ENCODE measurements around the gene UHRF2. TPM values are rescaled to one million over a fixed set of nuclear protein-coding genes. Genes with fewer than 3 reads are reported as not detected.
A peak's percentile ranks its signal among the peaks of the same experiment; 100 is the strongest.

UHRF2 gene
- total and polyA plus RNA-seq, 2 of the 4 experiments (the other 2 are of a cell fraction), result 27.6 to 37.3 TPM

- DNase-seq (peak; percentile 50), ATAC-seq (ENCODE audit: low read depth) (peak; percentile 39)
- POLR2A ChIA-PET (ENCODE audit: unreplicated experiment), result interaction anchor here (0.6 kb wide), 2 partner anchors 8 to 65 kb away, joined by 3 to 6 read pairs; no protein-coding TSS in a partner anchor
- Histone ChIP-seq H3K56ac (ENCODE audit: extremely low read depth, insufficient read depth, low read length) (peak overlapping the region; percentile 68), H3K14ac (replicated peaks; ENCODE audit: low read depth, low read length) (peak overlapping the region; percentile 99), H4K91ac (ENCODE audit: insufficient read depth, low read depth, low read length) (peak overlapping the region; percentile 46; the same call in 1 of the 2 replicates), H3K4ac (ENCODE audit: low read depth, low read length) (peak overlapping the region; percentile 63), H3K9ac (ENCODE audit: low read depth, low read length) (peak overlapping the region; percentile 89), H4K5ac (ENCODE audit: low read depth, low read length) (no peak overlapping the region), H3K18ac (ENCODE audit: low read depth, low read length) (peak overlapping the region; percentile 33), H3K36me3 (ENCODE audit: control insufficient read depth, insufficient read depth, low read length) (peaks cover 2% of the 10 kb centered on the region; the same call in 1 of the 2 replicates), H2BK20ac (ENCODE audit: low read depth, low read length) (no peak overlapping the region), H2AK9ac (replicated peaks; ENCODE audit: low read depth, low read length, poor library complexity) (peak overlapping the region; percentile 99), H3K27me3 (ENCODE audit: control insufficient read depth, insufficient read depth, low read length) (no peaks in the 10 kb centered on the region), H3K27ac (ENCODE audit: insufficient read depth, low read length) (peak overlapping the region; percentile 73), H3K23ac (ENCODE audit: low read depth, low read length) (peak overlapping the region; percentile 84), H3K9me1 (ENCODE audit: insufficient read depth, low read length) (no peaks in the 10 kb centered on the region), H3K4me3 (ENCODE audit: insufficient read depth, low read depth, low read length) (peak overlapping the region; percentile 83), H2BK120ac (ENCODE audit: low read depth, low read length) (no peak overlapping the region), H4K8ac (ENCODE audit: low read depth in 2 of 2, low read length in 2 of 2) (no peak overlapping the region; a peak in 1 of 4 replicates), H2BK5ac (ENCODE audit: low read depth, low read length, poor library complexity, severe bottlenecking) (peak overlapping the region; percentile 79), H3K4me2 (ENCODE audit: low read depth, low read length) (peak overlapping the region; percentile 95), H3K9me3 (ENCODE audit: control insufficient read depth, insufficient read depth, low read length) (no peaks in the 10 kb centered on the region), H3K4me1 (ENCODE audit: control insufficient read depth, insufficient read depth, low read length) (peaks cover 8% of the 10 kb centered on the region), H2AFZ (replicated peaks; ENCODE audit: low read length, poor library complexity) (peak overlapping the region; percentile 97), H2BK15ac (ENCODE audit: low read depth, low read length) (no peak overlapping the region), H2AK5ac (ENCODE audit: low read depth, low read length) (0 out of 2 replicates have a peak overlapping the region, but pooled peaks have one; percentile 17), H4K20me1 (ENCODE audit: insufficient read depth, low read length) (peaks cover 42% of the 10 kb centered on the region), H3K79me1 (ENCODE audit: low read depth in 1 of 2, low read length in 2 of 2) (peaks cover 0 to 7% of the 10 kb centered on the region in 2 experiments; a peak in 1 of 4 replicates)
- TF ChIP-seq BHLHE40 (IDR thresholded peaks at IDR 0.05; ENCODE audit: low read depth, low read length) (no peak), RFX5 (IDR thresholded peaks at IDR 0.05; ENCODE audit: low read depth, low read length) (no peak), CHD1 (IDR thresholded peaks at IDR 0.05; ENCODE audit: low read depth, low read length) (no peak), NFE2L2 (IDR thresholded peaks at IDR 0.05; ENCODE audit: low read depth, low read length) (no peak), CTCF (conservative IDR thresholded peaks at IDR 0.05; ENCODE audit: low read depth, low read length) (no peak), MAZ (IDR thresholded peaks at IDR 0.05; ENCODE audit: borderline replicate concordance, low read depth, low read length) (no peak), RCOR1 (IDR thresholded peaks at IDR 0.05; ENCODE audit: insufficient replicate concordance, low read length) (no peak), MAFK (IDR thresholded peaks at IDR 0.05; ENCODE audit: low read depth, low read length) (no peak), MXI1 (IDR thresholded peaks at IDR 0.05; ENCODE audit: borderline replicate concordance, low read depth, low read length) (no peak), USF2 (IDR thresholded peaks at IDR 0.05; ENCODE audit: low read depth, low read length) (no peak), POLR2A (IDR thresholded peaks at IDR 0.05; ENCODE audit: low read depth, low read length) (no peak), RAD21 (IDR thresholded peaks at IDR 0.05; ENCODE audit: low read length) (no peak)
- TF ChIP-seq, protein P1, sequence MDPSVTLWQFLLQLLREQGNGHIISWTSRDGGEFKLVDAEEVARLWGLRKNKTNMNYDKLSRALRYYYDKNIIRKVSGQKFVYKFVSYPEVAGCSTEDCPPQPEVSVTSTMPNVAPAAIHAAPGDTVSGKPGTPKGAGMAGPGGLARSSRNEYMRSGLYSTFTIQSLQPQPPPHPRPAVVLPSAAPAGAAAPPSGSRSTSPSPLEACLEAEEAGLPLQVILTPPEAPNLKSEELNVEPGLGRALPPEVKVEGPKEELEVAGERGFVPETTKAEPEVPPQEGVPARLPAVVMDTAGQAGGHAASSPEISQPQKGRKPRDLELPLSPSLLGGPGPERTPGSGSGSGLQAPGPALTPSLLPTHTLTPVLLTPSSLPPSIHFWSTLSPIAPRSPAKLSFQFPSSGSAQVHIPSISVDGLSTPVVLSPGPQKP (IDR thresholded peaks at IDR 0.05; ENCODE audit: borderline replicate concordance, low read depth, low read length), result no peak
- CTCF ChIA-PET, result no interaction called here
- no TSS peak for BruUV-seq (replicated peaks)
- no CpG with 5 or more reads among the region's 11 CpGs for WGBS, 2 experiments (ENCODE audit: extremely low coverage in 2 of 2, insufficient read length in 1 of 2)
- dilution Hi-C loops (cut with HindIII; ENCODE audit: low sequenced_read_pairs, unreplicated experiment), result no loop called here
- in situ Hi-C loops (cut with MboI; ENCODE audit: low sequenced_read_pairs), result no loop called here
- intact Hi-C loops (cut with micrococcal nuclease), result loop anchor here (1.0 kb wide), 2 partner anchors 60 to 153 kb away; no protein-coding TSS in a partner anchor
These were observed 1.2 kb downstream of the UHRF2 start for GRCh38 chr9:6414247-6414641.
